ENCODE results near the gene RHBDD1.

Gene RHBDD1

GRCh38 chr2:226888971-226889370, 53.1 kb downstream of the RHBDD1 start:
- DNase-seq, result no peak

DNA sequence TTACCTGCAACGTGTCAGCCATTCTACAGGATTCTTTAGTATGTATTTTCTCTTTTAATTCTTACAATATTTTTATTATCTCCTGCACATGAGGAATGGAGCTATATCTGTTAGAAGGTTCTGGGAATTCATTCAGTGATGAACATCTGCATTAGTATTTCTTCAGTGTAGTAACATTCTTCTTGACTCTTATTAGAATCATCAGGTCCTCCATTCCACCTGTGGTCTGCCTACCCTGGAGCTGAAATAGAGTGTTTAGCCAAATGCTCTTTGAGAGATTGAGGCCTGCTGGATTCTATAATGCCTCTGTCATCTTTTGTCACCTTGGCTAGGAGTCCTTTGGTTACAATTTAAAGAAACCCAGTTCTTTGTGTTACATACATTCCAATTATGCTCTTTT, 54.4 kb downstream of the RHBDD1 start:
- no peak for DNase-seq

DNA sequence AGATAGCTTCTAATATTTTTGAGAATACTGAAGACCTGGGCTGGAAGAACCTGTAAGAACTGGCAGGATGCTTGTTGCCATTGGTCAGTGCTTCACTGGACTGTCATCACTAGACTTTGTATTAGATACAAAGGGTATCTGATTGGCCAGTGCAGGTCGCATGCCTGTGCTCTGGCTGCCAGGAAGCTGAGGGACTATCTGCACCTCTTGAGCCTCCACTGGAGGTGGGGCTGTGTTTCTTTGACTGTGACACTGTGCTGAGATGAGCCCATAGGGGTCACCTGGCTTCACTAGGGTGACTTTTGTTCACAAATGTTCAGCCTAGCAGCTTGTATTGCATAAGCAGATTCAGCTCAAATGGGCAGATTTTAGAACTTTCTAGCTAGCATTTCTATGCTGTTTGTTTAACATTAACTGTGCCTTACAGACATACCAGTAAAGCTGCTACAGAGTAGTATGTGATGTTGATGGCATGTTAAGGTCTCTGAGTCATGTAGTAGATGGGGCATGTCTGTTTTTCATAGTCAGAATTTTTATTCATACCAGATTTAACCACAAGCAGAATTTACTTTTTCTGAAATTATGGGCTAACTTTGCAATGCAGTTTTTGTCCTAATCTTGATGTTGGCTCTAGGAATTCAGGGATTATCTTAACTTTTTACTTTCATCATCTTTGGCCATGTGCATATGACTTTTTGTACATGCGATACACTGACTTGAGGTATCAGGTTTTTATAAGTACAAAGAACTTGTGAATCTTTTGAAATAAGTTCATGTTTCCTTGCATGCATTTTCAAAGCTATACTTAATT, 56.1 kb downstream of the RHBDD1 start:
- DNase-seq, result no peak

GRCh38 chr2:226892729-226893128, 56.9 kb downstream of the RHBDD1 start:
- no peak for DNase-seq

- DNase-seq, result no peak
These were observed 57.4 kb downstream of the RHBDD1 start for GRCh38 chr2:226893216-226893615.

GRCh38 chr2:226894752-226895151, 58.9 kb downstream of the RHBDD1 start:
- no peak for DNase-seq

GRCh38 chr2:226895579-226895978, 59.7 kb downstream of the RHBDD1 start:
- no peak for DNase-seq

GRCh38 chr2:226898121-226898520, 62.3 kb downstream of the RHBDD1 start:
- no peak for DNase-seq

DNA sequence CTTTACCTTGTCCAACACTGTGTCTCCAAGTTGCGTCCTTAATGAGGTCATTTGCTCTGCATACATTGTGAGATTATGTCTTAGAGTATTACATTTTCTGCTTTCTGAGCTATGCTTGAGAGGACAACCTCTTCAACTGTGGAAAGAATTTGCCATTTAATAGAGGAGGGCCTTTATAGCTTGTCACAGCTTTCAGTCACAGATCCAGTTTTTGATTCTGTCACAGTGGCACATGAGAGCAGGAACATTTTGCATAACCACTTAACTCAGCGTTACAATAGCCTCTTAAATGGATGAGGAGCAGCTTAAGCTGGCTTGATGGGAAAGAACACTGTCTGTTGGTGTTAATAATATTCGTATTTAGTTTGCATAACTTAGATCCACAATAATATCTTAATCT, 63.0 kb downstream of the RHBDD1 start:
- no peak for DNase-seq

DNA sequence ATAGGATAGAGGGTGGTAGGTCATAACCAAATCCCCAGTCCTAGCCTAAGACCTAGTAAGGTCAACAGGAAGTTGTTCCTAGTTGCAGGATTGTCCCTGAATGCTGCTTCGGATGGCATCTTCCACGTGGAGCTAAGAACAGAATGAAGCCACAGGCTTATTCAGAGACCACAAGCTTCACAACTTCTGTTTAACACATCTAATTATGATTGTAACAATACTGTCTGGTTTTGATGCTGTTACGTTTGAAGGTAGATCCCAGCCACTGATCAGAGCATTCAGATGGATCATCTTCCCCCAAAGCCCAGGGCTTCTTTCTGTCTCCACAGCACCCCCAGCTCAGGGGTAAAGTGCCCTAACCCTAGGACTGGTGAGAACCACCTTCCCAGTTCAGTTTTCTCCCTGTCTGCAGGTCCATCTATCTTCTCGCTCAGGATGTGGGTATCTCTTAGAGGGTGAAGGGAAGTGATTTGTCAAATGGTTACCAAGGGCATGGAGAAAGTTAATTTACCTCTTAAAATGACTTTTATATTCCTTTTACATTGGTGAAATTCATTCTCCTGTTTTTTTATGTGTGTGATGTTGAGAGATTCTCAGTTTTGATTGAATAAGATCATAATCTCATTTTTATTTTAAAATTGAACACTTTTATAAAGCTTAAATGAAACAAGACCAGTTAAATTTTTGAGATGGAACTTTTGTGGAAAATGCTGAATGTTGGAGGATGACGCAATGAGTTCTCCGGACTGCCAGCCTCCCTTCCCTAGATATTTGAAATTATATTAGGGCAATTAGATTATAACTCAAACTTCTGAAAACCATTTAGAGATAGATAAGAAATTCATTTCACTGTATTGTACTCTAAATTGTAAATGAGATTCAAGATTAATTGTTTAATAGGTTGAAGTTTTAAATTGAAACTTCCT, 66.5 kb downstream of the RHBDD1 start:
- no peak for DNase-seq

DNA sequence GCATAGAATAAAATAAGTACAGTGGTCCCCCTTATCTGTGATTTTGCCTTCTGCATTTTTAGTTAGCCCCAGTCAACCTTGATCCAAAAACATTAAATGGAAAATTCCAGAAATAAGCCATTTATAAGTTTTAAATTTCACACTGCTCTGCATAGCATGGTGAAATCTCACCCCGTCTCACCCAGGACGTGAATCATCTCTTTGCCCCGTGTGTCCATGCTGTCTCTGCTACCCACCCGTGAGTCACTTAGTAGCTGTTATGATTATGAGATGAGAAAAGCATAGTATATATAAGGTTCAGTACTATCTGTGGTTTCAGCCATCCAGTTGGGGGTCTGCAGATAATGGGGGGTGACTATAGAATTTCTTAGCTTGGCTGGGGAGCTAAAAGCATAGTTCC, 67.3 kb downstream of the RHBDD1 start:
- peak; percentile 35 for DNase-seq

- no peak for DNase-seq
These were observed 68.7 kb downstream of the RHBDD1 start for GRCh38 chr2:226904592-226904991.

GRCh38 chr2:226905718-226906117, 69.9 kb downstream of the RHBDD1 start:
- no peak for DNase-seq

DNA sequence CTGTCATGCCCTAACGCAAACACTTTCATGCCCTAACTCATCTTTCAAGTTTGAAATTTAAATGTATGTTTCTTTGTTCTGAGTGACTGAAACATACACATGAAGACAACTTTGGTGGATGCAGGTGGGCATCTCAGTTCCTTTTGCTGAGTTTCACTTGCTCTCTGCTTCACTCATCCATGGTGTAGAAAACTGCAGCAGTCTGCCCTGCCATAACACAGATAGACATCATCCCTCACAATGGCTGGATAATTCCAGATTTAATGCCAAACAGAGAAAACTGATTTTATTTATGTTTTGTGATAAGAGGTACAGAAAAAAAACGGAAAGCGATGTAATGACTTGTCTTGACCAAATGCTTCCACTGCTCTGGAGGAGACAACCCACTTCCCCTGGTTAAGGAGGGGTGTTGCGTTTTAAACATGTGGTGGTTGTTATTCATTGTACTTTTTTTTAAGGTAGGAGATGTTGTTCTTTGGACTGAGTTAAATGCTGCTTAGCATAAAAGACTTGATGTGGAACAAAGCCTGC, 70.4 kb downstream of the RHBDD1 start:
- DNase-seq, result no peak

- no peak for DNase-seq
These were observed 73.3 kb downstream of the RHBDD1 start for GRCh38 chr2:226909126-226909525.

DNA sequence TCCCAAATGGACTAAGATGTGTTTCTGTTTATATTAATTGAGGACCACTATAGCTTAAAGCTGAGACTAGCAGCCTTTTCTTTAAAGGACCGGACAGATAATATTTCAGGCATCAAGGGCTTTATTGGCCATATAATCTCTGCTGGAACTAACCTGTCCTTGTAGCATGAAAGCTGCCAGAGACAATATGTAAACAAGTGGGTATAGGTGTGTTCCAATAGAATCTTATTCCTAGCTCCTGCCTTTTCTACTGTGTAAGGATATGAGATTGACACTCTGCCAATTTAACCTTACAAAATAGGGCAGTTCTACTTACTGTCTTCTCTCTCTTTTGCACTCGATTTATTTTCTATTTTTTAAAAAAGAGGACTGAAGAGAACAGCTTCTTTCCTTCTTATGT, 74.0 kb downstream of the RHBDD1 start:
- no peak for DNase-seq

DNA sequence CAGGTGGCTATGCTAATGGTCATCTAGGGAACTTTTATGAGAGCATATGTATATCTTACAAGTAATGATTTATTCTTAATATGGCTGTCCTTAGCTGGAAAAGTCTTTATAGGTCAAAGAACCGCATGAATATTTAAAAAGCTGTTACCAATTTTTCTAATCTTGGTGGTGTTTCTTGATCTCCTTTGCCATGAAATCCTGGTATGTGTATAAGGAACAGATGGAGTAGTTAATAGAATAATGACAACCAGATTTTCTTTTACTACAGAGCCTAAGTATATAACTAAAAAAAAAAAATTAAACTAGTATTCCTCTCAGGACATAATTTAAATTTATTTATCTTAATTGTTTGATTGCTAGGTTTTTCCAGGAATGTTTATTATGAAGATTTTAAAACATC, 74.5 kb downstream of the RHBDD1 start:
- no peak for DNase-seq

GRCh38 chr2:226911932-226912331, 76.1 kb downstream of the RHBDD1 start:
- no peak for DNase-seq

GRCh38 chr2:226913641-226914040, 77.8 kb downstream of the RHBDD1 start:
- no peak for DNase-seq

DNA sequence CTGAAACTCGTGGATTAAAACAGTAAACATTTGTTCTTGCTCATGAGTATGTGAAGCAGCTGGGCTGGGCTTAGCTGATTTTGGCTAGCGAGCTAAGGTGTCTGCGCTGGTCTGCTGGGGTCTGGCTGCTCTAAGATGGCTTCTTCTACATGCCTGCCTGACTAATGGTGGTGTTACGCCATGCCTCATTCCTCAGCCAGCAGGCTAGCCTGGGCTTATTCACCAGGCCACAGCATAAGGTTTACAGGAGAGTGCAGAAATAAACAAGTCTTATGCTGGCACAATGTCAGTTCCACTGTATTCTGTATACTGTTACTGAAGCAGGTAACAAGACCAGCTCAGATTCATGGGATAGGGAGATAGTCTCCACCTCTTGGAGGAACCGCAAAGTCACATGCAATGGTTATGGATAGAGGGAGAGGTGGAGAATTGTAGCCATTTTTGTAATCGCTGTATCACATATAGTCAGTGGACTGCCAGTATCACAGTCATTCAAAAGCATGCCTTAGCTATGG, 80.0 kb downstream of the RHBDD1 start:
- no peak for DNase-seq

GRCh38 chr2:226916669-226917068, 80.8 kb downstream of the RHBDD1 start:
- no peak for DNase-seq

DNA sequence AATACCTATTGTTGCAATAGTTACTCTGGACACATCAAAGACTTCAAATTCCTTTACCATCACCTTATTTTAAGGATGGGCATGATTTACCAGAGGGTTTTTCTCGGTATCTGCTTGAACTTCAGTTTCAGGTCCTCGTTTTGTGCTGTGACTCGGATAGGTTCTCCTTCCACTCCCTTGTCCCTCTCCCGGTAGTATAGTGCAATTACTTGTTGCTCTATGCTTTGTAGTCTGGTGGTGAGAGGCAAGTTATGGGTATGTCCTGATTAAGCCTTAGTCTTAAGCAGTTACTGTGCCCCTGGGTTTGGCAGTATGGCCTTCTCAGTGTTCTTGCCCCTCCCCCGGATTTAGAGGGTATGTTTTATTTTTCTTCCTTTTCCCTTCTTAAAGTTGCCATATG, 96.6 kb downstream of the RHBDD1 start:
- no peak for DNase-seq

DNA sequence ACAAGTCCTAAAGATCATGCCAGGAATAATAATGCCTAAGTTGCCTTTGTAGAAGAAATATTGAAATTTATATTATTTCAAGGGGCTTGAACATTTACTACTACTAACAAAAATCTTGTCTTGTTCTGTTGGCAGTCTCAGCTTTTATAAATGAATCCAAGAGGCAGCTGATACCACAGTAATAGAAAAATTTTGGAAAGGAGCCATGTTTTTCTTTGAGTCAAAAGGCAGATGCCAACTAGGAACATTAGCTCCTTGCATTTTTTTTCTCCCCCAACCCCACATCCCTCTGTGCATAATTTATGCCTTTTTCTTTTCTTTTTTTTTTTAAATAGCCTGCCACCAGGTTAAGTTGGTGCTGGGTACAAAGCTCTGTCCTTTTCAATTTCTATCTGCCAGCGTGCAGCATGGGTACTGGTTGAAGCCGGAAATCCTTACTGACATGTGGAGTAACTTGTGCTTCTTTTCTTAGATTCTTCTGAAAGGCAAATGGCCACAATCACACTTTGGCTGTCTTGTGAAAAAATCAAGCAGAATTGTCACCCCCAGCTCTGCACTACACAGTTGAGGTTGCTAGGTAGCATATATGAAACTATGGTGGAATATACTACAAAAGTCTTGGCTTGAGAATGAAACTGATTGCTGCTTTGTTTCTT, 98.8 kb downstream of the RHBDD1 start:
- DNase-seq, result no peak
